ENCODE data around the gene AMZ2.
A peak's percentile ranks its signal among the peaks of the same experiment; 100 is the strongest.

The AMZ2 gene

DNA sequence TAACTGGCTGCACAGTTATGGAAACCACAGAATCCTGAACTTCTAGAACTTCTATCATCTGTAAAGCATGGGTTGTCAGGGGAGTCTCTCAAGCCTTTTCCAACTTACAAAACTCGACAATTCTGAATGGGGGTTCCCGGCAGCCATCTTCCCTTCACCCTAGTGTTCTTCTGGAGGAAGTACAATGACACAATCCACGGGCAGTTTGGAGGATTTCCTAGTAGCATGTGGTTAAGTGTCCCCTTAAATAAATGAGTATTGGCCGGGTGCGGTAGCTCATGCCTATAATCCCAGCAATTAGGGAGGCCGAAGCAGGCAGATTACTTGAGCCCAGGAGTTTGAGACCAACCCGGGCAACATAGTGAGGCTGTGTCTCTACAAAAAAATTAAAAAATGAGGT, 41.0 kb downstream of the AMZ2 start:
- Histone ChIP-seq H3K4me1 (ENCODE audit: insufficient read depth, low read length) (peaks cover 21% of the 10 kb centered on the region), H3K36me3 (ENCODE audit: insufficient read depth, low read length) (no peaks in the 10 kb centered on the region), H3K9ac (ENCODE audit: low read depth, low read length) (no peak overlapping the region), H3K9me3 (ENCODE audit: control insufficient read depth, insufficient read depth, low read length) (no peaks in the 10 kb centered on the region)

DNA sequence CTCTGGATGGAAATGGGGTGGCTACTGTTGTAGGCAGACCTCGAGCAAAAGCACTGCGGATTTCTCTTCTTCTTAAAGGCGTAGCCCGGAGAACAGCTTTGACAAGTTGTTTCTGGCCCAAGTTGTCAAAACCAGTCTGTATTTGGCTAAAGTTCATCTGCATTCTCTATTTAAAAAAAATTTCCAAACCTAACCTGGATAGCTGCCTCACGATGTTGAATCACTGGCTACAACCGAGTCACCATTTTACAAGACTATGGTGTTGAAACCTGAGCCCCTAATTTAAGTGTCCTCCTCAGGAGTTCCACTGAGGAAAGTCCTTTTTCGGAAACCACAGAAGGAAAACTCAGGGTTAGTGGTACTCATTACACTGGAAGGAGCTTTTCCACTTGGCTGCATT, 41.6 kb downstream of the AMZ2 start:
- Histone ChIP-seq H3K36me3 (ENCODE audit: insufficient read depth, low read length) (no peaks in the 10 kb centered on the region), H3K4me1 (ENCODE audit: insufficient read depth, low read length) (peaks cover 27% of the 10 kb centered on the region), H3K9ac (ENCODE audit: low read depth, low read length) (no peak overlapping the region), H3K9me3 (ENCODE audit: control insufficient read depth, insufficient read depth, low read length) (no peaks in the 10 kb centered on the region)

DNA sequence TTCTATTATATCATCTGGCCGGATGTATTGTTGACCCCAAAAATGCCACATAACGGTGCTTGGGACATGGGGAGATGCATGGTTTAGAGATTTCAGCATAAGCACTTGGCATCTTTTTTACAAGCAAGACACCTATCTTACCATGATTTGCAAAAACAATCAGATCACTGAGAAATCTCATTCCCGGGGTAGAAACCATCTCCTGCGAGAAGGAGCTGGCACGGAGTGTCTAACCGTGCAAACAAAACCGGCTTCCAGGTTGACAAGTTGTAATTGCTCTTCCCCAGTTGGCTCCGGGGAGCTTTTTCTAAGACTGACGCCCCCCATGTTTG, 42.1 kb downstream of the AMZ2 start:
- peaks cover 32% of the 10 kb centered on the region for H3K4me1 ChIP-seq (ENCODE audit: insufficient read depth, low read length)

DNA sequence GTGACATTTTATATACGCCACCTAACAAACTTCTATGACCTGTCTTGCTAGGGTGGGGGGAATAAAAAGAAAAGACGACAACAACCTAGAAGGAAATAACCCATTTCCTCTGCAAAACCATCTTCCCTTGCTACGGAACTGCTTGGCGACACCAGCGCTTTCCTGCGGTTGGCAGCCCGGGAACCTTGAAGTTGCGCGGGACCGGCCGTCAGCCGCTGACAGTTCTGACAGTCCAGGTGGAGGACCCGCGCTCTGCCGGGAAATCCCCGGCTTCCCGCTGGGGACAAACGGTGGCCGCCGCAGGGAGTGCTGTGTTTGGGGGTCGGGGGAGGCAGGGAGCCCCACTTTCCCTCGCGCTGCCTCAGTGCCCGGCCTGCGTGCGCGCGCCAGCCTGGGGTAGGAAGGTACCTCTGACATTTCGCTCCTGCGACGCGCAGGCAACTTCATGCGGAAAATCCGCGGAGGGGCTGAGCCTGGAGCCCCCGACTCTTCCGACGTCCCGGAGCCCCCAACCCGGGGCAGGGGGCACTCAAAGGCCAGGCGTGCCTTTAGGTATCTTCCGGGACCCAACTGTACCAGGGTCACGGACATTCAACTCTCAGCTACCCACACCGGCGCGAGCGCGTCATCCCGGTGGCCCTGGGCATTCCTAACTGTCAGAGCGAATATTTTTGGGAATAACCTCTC, 42.6 kb downstream of the AMZ2 start:
- Histone ChIP-seq H3K4me1 (ENCODE audit: insufficient read depth, low read length) (peaks cover 34% of the 10 kb centered on the region), H3K9ac (ENCODE audit: low read depth, low read length) (peak overlapping the region; percentile 84; the same call in 1 of the 2 replicates), H3K36me3 (ENCODE audit: insufficient read depth, low read length) (no peaks in the 10 kb centered on the region), H3K9me3 (ENCODE audit: control insufficient read depth, insufficient read depth, low read length) (no peaks in the 10 kb centered on the region)

More for the DNA sequence above, 42.1 kb downstream of the AMZ2 start:
- H3K9me3 ChIP-seq (ENCODE audit: control insufficient read depth, insufficient read depth, low read length), result no peaks in the 10 kb centered on the region
- H3K9ac ChIP-seq (ENCODE audit: low read depth, low read length), result peak overlapping the region; percentile 84; the same call in 1 of the 2 replicates
- H3K36me3 ChIP-seq (ENCODE audit: insufficient read depth, low read length), result no peaks in the 10 kb centered on the region

DNA sequence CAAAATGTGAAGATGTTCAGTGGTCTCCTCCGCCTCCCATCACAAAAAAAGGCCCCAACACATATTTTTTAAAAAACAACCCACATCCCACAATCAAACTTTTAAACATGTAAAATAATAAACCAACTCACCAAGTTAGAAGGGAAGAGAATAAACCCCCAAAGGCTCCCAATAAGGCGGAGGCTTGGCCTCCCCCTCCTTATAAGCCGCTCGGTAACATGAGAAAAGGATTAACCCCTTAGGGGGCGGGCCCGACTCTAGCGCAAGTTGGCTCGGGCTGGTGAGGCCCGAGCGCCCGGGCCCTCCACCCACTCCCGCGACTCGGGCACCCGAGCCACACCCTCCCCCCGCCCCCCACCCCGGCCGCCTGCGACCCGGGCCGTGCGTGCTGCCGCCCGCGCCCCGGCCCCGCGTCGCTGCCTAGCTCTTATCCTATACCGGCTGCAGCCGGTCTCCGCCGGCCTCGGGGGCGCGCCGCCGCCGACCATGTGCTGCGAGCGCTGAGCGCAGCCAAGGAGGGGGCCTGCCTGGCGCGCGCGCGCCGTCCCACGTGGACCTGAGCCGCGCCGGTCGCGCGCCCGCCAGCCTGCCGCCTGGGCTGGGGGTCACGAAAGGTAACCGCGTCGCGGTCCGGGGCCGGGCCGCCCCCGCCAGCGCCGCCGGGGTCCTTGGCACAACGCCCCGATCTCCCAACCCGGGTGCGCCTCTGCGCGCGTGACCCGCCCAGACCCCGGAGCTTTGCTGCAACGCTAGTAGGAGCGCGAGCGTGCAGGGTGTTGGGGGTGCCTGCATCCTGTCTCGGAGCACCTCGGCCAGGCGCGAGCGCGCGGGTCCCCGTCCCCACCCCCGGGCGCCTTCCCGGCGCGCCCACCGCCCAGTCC, 43.4 kb downstream of the AMZ2 start, which contains the start of the genes ARSG and SLC16A6:
Gene ARSG, plus strand, starts transcription at position 541 of the 881 bp plus-strand sequence. CDS start 15,999 bp downstream, outside the sequence.
Gene SLC16A6, minus strand, starts transcription at position 173 of the 881 bp plus-strand sequence. CDS start 12,807 bp downstream, outside the sequence.
- H3K9ac ChIP-seq (ENCODE audit: low read depth, low read length), result peak within 1 kb of the TSS; percentile 84
- H3K36me3 ChIP-seq (ENCODE audit: insufficient read depth, low read length), result no peaks in the 10 kb centered on the region
- peaks cover 37% of the 10 kb centered on the region for H3K4me1 ChIP-seq (ENCODE audit: insufficient read depth, low read length)
- no peaks in the 10 kb centered on the region for H3K9me3 ChIP-seq (ENCODE audit: control insufficient read depth, insufficient read depth, low read length)

DNA sequence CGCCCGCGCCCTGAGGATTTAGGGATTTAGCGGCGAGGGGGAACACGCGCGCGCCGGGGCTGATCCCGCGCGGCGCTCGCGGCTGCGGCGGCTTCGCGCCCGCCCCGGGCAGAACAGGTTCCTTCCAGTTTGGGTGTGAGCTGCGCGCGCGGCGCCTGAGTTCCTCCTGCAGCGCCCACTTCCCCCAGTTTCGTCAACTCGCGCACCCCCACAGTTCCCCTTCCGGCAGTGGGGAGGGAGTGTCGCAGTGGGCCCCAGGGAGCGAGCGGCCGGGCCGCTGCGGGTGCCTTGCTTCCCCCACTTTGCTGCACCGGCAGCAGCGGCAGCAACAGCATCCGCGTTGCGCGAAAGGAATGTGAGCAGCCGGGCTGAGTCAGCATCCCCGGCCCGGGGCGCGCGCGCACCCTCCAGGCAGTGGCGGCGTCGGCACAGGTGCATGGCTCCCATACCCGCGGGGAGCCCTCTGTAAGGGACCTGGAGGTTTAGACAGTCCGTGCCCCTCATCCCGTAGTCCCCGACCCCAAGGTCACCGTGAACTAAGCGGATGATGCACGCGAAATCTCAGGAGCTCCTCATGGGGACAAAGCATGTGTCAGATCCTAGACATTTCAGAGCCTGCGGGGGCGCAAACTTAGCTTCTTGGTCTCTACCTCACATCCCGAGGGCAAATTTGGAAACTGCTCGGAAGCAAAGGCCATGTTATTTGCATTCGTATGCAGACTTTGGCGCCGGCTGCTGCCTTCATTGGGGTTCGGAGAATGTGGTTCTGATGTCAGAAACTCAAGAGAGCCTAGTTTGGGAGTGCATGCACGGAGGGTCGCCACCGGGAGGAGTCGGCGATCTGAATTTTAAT, 44.2 kb downstream of the AMZ2 start:
- H3K9me3 ChIP-seq (ENCODE audit: control insufficient read depth, insufficient read depth, low read length), result no peaks in the 10 kb centered on the region
- peaks cover 42% of the 10 kb centered on the region for H3K4me1 ChIP-seq (ENCODE audit: insufficient read depth, low read length)
- H3K36me3 ChIP-seq (ENCODE audit: insufficient read depth, low read length), result no peaks in the 10 kb centered on the region
- H3K9ac ChIP-seq (ENCODE audit: low read depth, low read length), result peak overlapping the region; percentile 84

DNA sequence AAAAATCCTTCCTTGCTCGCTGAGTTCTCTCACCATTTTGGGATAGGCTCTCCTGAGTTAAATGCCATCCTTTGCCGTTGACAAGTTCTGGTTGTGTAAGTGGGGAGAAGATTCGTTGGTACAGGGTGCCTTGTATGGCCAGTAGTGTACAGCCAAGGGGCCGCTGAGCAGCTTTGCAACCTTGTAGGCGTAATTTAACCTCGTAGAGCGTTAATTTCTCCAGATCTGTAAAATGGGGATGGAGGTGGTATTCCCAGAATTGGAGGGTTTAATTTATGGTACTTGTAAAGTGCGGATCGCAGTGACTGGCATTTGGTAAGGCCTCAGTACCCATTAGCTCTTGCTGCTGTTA, 44.8 kb downstream of the AMZ2 start:
- Histone ChIP-seq H3K36me3 (ENCODE audit: insufficient read depth, low read length) (no peaks in the 10 kb centered on the region), H3K4me1 (ENCODE audit: insufficient read depth, low read length) (peaks cover 42% of the 10 kb centered on the region), H3K9ac (ENCODE audit: low read depth, low read length) (peak overlapping the region; percentile 84; the same call in 1 of the 2 replicates), H3K9me3 (ENCODE audit: control insufficient read depth, insufficient read depth, low read length) (no peaks in the 10 kb centered on the region)

DNA sequence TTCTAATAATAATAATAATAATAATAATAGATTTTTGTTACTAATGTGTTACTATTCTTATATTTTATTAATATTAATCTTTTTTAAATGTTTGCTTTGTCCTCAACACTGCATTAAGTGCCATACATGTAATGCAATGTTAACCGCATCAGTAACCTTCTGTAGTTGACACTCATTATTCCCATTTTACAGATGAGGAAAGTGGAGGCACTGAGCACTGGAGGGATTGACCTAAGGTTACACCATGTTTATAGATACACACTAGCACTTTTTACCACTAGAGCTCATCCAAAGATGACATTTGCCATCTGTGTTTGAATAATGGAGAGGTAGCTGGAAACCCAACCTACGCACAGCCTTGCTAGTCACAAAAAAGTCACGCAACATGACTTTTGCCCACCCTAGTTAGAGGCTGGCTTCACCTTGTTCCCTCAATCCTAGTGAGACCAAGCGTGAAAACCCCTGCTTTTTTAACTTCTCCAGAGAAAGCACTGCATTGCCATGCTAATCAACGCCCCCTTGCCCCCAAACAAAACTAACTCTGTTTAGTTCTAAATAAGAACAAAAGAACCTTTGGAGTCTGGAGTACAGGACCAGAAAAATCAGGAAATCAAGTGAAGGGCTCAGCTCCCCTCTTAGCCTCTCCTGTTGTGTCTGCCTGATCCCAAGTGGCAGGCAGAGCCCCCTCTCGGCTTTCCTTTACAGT, 45.8 kb downstream of the AMZ2 start:
- H3K4me1 ChIP-seq (ENCODE audit: insufficient read depth, low read length), result peaks cover 38% of the 10 kb centered on the region

DNA sequence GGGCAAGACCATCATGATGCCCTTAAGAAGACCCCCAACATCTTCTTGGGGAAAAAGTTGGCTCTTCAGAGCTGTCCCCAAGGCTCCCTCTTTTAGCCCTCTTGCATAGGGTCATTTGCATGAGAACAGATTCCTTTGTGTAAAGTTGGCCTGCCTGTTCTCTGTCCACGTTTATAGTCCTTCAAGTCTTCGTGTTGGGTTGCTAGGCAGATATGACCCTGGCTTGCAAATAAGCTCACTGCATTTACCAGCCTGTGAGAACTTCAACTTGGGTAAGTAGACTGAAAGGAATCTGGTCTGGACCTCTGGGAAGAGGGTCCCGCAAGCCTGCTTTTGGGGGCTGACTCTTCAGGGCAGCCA, 46.3 kb downstream of the AMZ2 start:
- H3K4me1 ChIP-seq (ENCODE audit: insufficient read depth, low read length), result peaks cover 34% of the 10 kb centered on the region
- H3K36me3 ChIP-seq (ENCODE audit: insufficient read depth, low read length), result no peaks in the 10 kb centered on the region
- no peaks in the 10 kb centered on the region for H3K9me3 ChIP-seq (ENCODE audit: control insufficient read depth, insufficient read depth, low read length)
- H3K9ac ChIP-seq (ENCODE audit: low read depth, low read length), result no peak overlapping the region

More for the DNA sequence above, 45.8 kb downstream of the AMZ2 start:
- no peaks in the 10 kb centered on the region for H3K36me3 ChIP-seq (ENCODE audit: insufficient read depth, low read length)
- H3K9me3 ChIP-seq (ENCODE audit: control insufficient read depth, insufficient read depth, low read length), result no peaks in the 10 kb centered on the region
- H3K9ac ChIP-seq (ENCODE audit: low read depth, low read length), result no peak overlapping the region

DNA sequence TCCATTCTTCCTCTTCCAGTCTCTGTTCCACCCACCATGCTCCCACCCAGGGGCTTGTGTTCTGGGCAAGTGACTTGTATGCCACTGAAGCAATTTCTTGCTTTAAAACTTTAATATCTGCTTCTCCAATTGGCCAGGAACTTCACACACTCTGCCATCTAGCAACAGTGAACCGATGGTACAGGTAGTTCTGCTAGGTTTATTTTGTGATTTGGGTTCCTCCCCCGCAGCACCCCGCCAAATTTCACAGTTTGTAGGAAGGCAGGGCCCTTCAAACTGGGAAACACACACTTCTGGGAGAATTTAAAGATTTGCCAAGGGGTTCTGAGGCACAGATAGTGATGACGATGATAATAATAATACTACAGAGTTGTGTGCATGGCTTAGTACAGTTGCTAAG, 46.8 kb downstream of the AMZ2 start:
- Histone ChIP-seq H3K36me3 (ENCODE audit: insufficient read depth, low read length) (no peaks in the 10 kb centered on the region), H3K9me3 (ENCODE audit: control insufficient read depth, insufficient read depth, low read length) (no peaks in the 10 kb centered on the region), H3K9ac (ENCODE audit: low read depth, low read length) (no peak overlapping the region), H3K4me1 (ENCODE audit: insufficient read depth, low read length) (peaks cover 30% of the 10 kb centered on the region)

DNA sequence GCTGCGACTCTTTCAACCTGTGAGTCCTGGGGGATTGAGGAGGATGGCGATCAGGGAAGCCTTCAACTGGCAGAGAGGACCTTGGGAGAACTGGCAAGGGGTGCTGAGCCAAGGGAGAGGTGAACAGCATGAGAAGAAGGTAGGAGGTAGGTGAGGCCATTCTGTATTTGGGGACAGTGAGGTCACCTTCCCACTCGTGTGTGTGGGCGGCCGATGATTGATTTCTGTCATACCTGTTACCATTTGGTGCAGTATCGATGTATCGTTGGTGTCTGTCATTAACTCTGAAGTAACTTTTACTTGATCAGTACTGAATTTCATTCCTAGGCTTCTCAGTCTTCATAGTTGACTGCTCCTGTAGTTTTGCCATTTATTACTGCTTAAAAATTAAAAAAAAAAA, 47.2 kb downstream of the AMZ2 start:
- Histone ChIP-seq H3K4me1 (ENCODE audit: insufficient read depth, low read length) (peaks cover 27% of the 10 kb centered on the region), H3K36me3 (ENCODE audit: insufficient read depth, low read length) (no peaks in the 10 kb centered on the region)

DNA sequence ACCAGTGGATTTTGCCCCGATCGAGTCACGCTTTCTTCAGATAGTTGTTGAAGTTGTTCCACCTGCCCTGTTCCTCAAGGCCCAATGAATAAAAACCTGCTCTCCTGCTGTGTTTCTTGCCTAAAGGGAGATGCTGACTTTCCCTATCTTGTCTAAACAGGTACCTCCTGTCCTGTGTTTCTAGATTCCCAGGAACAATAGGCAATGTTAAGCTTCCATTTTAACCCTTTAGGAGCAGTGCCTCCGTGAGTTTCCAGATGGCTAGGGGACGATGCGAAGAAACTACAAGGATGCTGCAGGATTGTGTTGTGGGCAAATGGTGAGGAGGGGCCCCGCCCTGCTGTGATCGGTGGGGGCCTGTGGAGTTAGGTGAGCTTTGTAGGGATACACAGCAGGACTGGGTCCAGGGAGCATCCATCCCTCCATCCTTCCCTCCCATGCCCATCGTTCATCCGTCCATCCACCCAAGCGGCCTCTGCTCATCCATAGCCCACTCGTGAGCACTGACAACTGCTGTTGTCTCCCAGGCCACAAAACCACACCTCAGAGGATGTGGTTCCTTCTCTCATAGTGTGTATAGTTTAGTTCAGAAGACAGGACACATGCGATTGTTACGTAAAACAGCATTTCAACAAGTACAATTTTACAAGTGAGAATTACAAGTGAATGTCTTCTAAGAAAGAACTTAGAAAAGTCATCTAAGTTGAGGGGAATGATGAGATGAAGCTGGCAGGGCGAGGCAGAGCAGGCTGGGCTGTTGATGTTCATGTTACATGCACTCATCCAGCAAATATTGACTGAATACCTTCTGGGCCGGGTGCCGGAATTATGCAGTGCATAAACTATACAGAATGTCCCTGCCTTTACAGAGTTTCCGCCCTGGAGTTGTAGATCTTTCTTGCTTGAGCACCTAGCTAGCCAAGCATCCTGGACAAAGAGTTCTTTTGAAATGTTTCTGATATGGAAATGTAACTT, 48.7 kb downstream of the AMZ2 start:
- peaks cover 27% of the 10 kb centered on the region for H3K4me1 ChIP-seq (ENCODE audit: insufficient read depth, low read length)
- no peak overlapping the region for H3K9ac ChIP-seq (ENCODE audit: low read depth, low read length)
- H3K9me3 ChIP-seq (ENCODE audit: control insufficient read depth, insufficient read depth, low read length), result no peaks in the 10 kb centered on the region
- no peaks in the 10 kb centered on the region for H3K36me3 ChIP-seq (ENCODE audit: insufficient read depth, low read length)

More for the DNA sequence above, 47.2 kb downstream of the AMZ2 start:
- Histone ChIP-seq H3K9ac (ENCODE audit: low read depth, low read length) (no peak overlapping the region), H3K9me3 (ENCODE audit: control insufficient read depth, insufficient read depth, low read length) (no peaks in the 10 kb centered on the region)

DNA sequence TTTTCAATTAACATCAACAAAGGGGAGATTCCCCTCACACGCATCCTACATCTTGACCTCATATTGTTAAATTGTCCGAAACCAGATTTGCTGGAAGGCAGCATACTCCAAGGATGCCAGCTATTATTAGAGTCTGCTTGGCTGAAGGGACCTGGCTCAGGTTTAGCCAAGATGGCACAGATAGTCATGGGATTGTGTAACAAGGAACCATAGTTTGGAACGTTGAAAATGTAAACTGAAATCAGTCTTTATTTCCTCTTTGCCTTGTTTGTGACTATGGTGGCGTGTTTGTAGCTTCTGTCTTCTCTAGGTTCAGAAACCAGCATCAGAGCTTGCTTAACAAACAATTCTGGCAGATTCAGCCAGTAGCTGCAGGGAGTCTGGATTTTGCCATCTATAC, 49.4 kb downstream of the AMZ2 start:
- Histone ChIP-seq H3K9me3 (ENCODE audit: control insufficient read depth, insufficient read depth, low read length) (no peaks in the 10 kb centered on the region), H3K9ac (ENCODE audit: low read depth, low read length) (no peak overlapping the region), H3K4me1 (ENCODE audit: insufficient read depth, low read length) (peaks cover 34% of the 10 kb centered on the region), H3K36me3 (ENCODE audit: insufficient read depth, low read length) (no peaks in the 10 kb centered on the region)
